ENCODE results near the gene UQCC2. TPM values are rescaled to one million over a fixed set of nuclear protein-coding genes. Genes with fewer than 3 reads are reported as not detected.

Gene UQCC2
- polyA plus RNA-seq, 1 of the 3 experiments (the other 2 are of a cell fraction): 59.0 TPM

- TF ChIP-seq EP300 (IDR thresholded peaks at IDR 0.05; ENCODE audit: borderline replicate concordance in 1 of 2, low read depth in 1 of 2, low read length in 1 of 2): no peak
- TF ChIP-seq RCOR1 (IDR thresholded peaks at IDR 0.05; ENCODE audit: low read length): no peak
- TF ChIP-seq USF2 (IDR thresholded peaks at IDR 0.05; ENCODE audit: borderline replicate concordance, low read depth, low read length): no peak
- TF ChIP-seq NRF1 (IDR thresholded peaks at IDR 0.05; ENCODE audit: low read depth, low read length): no peak
Measured at GRCh38 chr6:33667776-33668175, 43.7 kb downstream of the UQCC2 start (continued).

GRCh38 chr6:33667072-33667471, 44.4 kb downstream of the UQCC2 start:
- Histone ChIP-seq H3K4me3 (ENCODE audit: low read depth in 2 of 2, low read length in 1 of 2) (no peak overlapping the region), H4K20me1 (ENCODE audit: insufficient read depth) (no peaks in the 10 kb centered on the region), H2AFZ (ENCODE audit: low read depth) (no peak overlapping the region), H3K4me2 (no peak overlapping the region), H3K79me2 (ENCODE audit: insufficient read depth) (no peaks in the 10 kb centered on the region), H3K9me3 (no peaks in the 10 kb centered on the region), H3K4me1 (ENCODE audit: control insufficient read depth in 1 of 2, insufficient read depth in 2 of 2, low read depth in 1 of 2, low read length in 1 of 2) (no peaks in the 10 kb centered on the region), H3K27ac (ENCODE audit: low read depth in 2 of 2, low read length in 1 of 2) (no peak overlapping the region), H3F3A (replicated peaks; ENCODE audit: insufficient read depth) (no peaks in the 10 kb centered on the region), H3K9ac (no peak overlapping the region), H3K9me2 (no peaks in the 10 kb centered on the region), H3K36me3 (replicated peaks in 1 of 2; ENCODE audit: control insufficient read depth in 1 of 2, insufficient read depth in 2 of 2, low read length in 1 of 2) (no peaks in the 10 kb centered on the region), H3K27me3 (ENCODE audit: insufficient read depth) (no peaks in the 10 kb centered on the region)
- no peak for DNase-seq
- no CpG with 5 or more reads among the region's 16 CpGs for WGBS (ENCODE audit: low lambda C conversion rate)
- TF ChIP-seq NRF1 (IDR thresholded peaks at IDR 0.05; ENCODE audit: low read depth, low read length): no peak
- POLR2A ChIA-PET: no interaction called here
- CTCF ChIA-PET: interaction anchor here (1.1 to 2.1 kb wide), 3 partner anchors 35 to 82 kb away, joined by 4 to 6 read pairs (median 5); no protein-coding TSS in a partner anchor

- ChIA-PET CTCF (interaction anchor here (0.9 to 2.1 kb wide), 4 partner anchors 36 to 81 kb away, joined by 3 to 6 read pairs (median 4); partner anchors contain the start of gene UQCC2), POLR2A (no interaction called here)
- no peak for DNase-seq
- Histone ChIP-seq H3K9me3 (no peaks in the 10 kb centered on the region), H3K4me1 (ENCODE audit: control insufficient read depth in 1 of 2, insufficient read depth in 2 of 2, low read depth in 1 of 2, low read length in 1 of 2) (peaks cover 0 to 2% of the 10 kb centered on the region in 2 experiments; a peak in 1 of 4 replicates), H3K36me3 (replicated peaks in 1 of 2; ENCODE audit: control insufficient read depth in 1 of 2, insufficient read depth in 2 of 2, low read length in 1 of 2) (no peaks in the 10 kb centered on the region), H3K27me3 (ENCODE audit: insufficient read depth) (no peaks in the 10 kb centered on the region), H4K20me1 (ENCODE audit: insufficient read depth) (no peaks in the 10 kb centered on the region), H3F3A (replicated peaks; ENCODE audit: insufficient read depth) (no peaks in the 10 kb centered on the region), H3K9me2 (no peaks in the 10 kb centered on the region), H3K79me2 (ENCODE audit: insufficient read depth) (no peaks in the 10 kb centered on the region), H3K27ac (ENCODE audit: low read depth in 2 of 2, low read length in 1 of 2) (no peak overlapping the region), H2AFZ (ENCODE audit: low read depth) (no peak overlapping the region), H3K4me3 (ENCODE audit: low read depth in 2 of 2, low read length in 1 of 2) (no peak overlapping the region), H3K4me2 (no peak overlapping the region), H3K9ac (no peak overlapping the region)
- WGBS (ENCODE audit: low lambda C conversion rate): 89% methylated on average over 13 of the region's 13 CpGs
- TF ChIP-seq MXI1 (IDR thresholded peaks at IDR 0.05; ENCODE audit: low read depth, low read length) (no peak), GATA2 (CRISPR knock-in tag; IDR thresholded peaks at IDR 0.05) (no peak), FOXM1 (IDR thresholded peaks at IDR 0.05; ENCODE audit: low read depth) (no peak), SIN3A (IDR thresholded peaks at IDR 0.05; ENCODE audit: borderline replicate concordance, low read depth, low read length) (no peak), FOSL2 (IDR thresholded peaks at IDR 0.05; ENCODE audit: borderline replicate concordance, low read depth) (no peak), TCF12 (IDR thresholded peaks at IDR 0.05) (no peak), CHD2 (IDR thresholded peaks at IDR 0.05; ENCODE audit: low read length, partially characterized antibody) (no peak), RXRA (IDR thresholded peaks at IDR 0.05; ENCODE audit: borderline replicate concordance, low read depth) (no peak)
Measured at GRCh38 chr6:33665957-33666356, 45.5 kb downstream of the UQCC2 start.

Data from SK-N-SH (cell line).